GM21381 (cell line): ENCODE results near the gene LYZL6.

Experiments
- ATAC-seq: cut with Tn5 transposase; IDR thresholded peaks from one replicate; pipeline ENCODE4 v1.9.1; 2021; ENCODE audit warnings: mild to moderate bottlenecking, moderate library complexity; ENCODE audit not compliant: unreplicated experiment

Gene LYZL6

GRCh38 chr17:35889241-35889640 is 54.3 kb downstream of the LYZL6 start:
- ATAC-seq: no peak
